Glomerular endothelial cell (primary cell): ENCODE measurements around the gene ZC3H12C. TPM values are rescaled to one million over a fixed set of nuclear protein-coding genes. Genes with fewer than 3 reads are reported as not detected.

ENCODE experiments used
- DNase-seq: peaks from one replicate; pipeline ENCODE4 v3.0.0-alpha.2; 2011; ENCODE audit warnings: low read depth, low spot score; ENCODE audit errors: extremely low read depth
- total RNA-seq: library from RNA; depleted of rRNA; stranded (reverse); fragments of >200 nt; gene quantifications from 2 replicates; pipeline ENCODE4 v1.2.3, GENCODE V29; 2015

ZC3H12C gene
- total RNA-seq, 1 donor from 2014 or later = 16.8 TPM

GRCh38 chr11:110076371-110076965, 16.7 kb upstream of the ZC3H12C start:
- no peak for DNase-seq

GRCh38 chr11:110077346-110077745, 15.8 kb upstream of the ZC3H12C start:
- DNase-seq = no peak

GRCh38 chr11:110077831-110078325, 15.3 kb upstream of the ZC3H12C start:
- no peak for DNase-seq

- DNase-seq = no peak
Observed at GRCh38 chr11:110078923-110079544, 14.2 kb upstream of the ZC3H12C start.

- DNase-seq = no peak
Observed at GRCh38 chr11:110079726-110080125, 13.5 kb upstream of the ZC3H12C start.

GRCh38 chr11:110081462-110082376, 11.5 kb upstream of the ZC3H12C start:
- no peak for DNase-seq

GRCh38 chr11:110082899-110083298, 10.3 kb upstream of the ZC3H12C start:
- no peak for DNase-seq

GRCh38 chr11:110085255-110085838, 7.8 kb upstream of the ZC3H12C start:
- DNase-seq = no peak

- DNase-seq = no peak
Observed at GRCh38 chr11:110086892-110087309, 6.3 kb upstream of the ZC3H12C start.

- DNase-seq = no peak
Observed at GRCh38 chr11:110087812-110088534, 5.2 kb upstream of the ZC3H12C start.

- DNase-seq = no peak
Observed at GRCh38 chr11:110088535-110089344, 4.5 kb upstream of the ZC3H12C start.

- DNase-seq = no peak
Observed at GRCh38 chr11:110089617-110090282, 3.4 kb upstream of the ZC3H12C start.

- DNase-seq = no peak
Observed at GRCh38 chr11:110090466-110091026, 2.6 kb upstream of the ZC3H12C start.

- no peak for DNase-seq
Observed at GRCh38 chr11:110092111-110092514, 1.1 kb upstream of the ZC3H12C start.

GRCh38 chr11:110093407-110094297, 460 bp downstream of the ZC3H12C start:
- no peak for DNase-seq

- DNase-seq = no peak
Observed at GRCh38 chr11:110094298-110095285, 1.4 kb downstream of the ZC3H12C start.

- no peak for DNase-seq
Observed at GRCh38 chr11:110095554-110095953, 2.4 kb downstream of the ZC3H12C start.
